Measurements from ENCODE around the gene RRP15. TPM values are rescaled to one million over a fixed set of nuclear protein-coding genes. Genes with fewer than 3 reads are reported as not detected.

The RRP15 gene
- total RNA-seq, 1 experiment from 2014 or later, result 38.4 TPM

DNA sequence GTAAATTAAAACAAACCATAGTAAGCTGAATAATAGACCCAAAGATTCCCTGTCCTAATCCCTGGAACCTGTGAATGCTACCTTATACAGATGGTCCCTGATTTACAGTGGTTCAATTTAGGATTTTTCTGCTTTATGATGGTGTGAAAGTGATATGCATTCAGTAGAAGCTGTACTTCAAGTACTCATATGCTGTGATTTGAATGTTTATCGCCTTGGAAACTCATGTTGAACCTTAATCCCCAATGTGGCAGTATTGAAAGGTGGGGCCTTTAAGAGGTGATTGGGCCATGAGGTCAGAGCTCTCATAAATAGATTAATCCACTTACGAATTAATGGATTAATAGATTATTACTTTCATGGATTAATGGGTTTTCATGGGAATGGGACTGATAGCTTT lies 10.6 kb upstream of the RRP15 start:
- TF ChIP-seq, protein P1, sequence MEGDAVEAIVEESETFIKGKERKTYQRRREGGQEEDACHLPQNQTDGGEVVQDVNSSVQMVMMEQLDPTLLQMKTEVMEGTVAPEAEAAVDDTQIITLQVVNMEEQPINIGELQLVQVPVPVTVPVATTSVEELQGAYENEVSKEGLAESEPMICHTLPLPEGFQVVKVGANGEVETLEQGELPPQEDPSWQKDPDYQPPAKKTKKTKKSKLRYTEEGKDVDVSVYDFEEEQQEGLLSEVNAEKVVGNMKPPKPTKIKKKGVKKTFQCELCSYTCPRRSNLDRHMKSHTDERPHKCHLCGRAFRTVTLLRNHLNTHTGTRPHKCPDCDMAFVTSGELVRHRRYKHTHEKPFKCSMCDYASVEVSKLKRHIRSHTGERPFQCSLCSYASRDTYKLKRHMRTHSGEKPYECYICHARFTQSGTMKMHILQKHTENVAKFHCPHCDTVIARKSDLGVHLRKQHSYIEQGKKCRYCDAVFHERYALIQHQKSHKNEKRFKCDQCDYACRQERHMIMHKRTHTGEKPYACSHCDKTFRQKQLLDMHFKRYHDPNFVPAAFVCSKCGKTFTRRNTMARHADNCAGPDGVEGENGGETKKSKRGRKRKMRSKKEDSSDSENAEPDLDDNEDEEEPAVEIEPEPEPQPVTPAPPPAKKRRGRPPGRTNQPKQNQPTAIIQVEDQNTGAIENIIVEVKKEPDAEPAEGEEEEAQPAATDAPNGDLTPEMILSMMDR (conservative IDR thresholded peaks at IDR 0.05; ENCODE audit: low read depth, low read length), result no peak
- no peak for TF ChIP-seq EZH2 (IDR thresholded peaks at IDR 0.05; ENCODE audit: borderline replicate concordance, low read depth, low read length, poor library complexity, severe bottlenecking)
- DNase-seq (ENCODE audit: low spot score), result no peak
- Histone ChIP-seq H3K36me3 (ENCODE audit: insufficient read depth, low read length, poor library complexity, severe bottlenecking) (no peaks in the 10 kb centered on the region), H3K27me3 (replicated peaks; ENCODE audit: insufficient read depth, low read depth, low read length, poor library complexity) (peaks cover 29% of the 10 kb centered on the region), H3K27ac (ENCODE audit: low read depth, low read length, poor library complexity, severe bottlenecking) (no peak overlapping the region), H3K9me3 (ENCODE audit: low read depth, low read length, poor library complexity, severe bottlenecking) (no peaks in the 10 kb centered on the region), H3K4me3 (ENCODE audit: low read depth, low read length, poor library complexity, severe bottlenecking) (no peak overlapping the region), H3K4me1 (ENCODE audit: insufficient read depth, low read length, poor library complexity, severe bottlenecking) (no peaks in the 10 kb centered on the region)
- POLR2A ChIA-PET (ENCODE audit: low non-redundant PET), result no interaction called here
- intact Hi-C loops (cut with micrococcal nuclease; ENCODE audit: unreplicated experiment), result no loop called here
- CTCF ChIA-PET, result no interaction called here
- no TSS peak for BruUV-seq (replicated peaks)

- H3K4me1 ChIP-seq (ENCODE audit: insufficient read depth, low read length, poor library complexity, severe bottlenecking), result no peaks in the 10 kb centered on the region
- no peak for DNase-seq (ENCODE audit: low spot score)
- H3K4me3 ChIP-seq (ENCODE audit: low read depth, low read length, poor library complexity, severe bottlenecking), result no peak overlapping the region
- TF ChIP-seq EZH2 (IDR thresholded peaks at IDR 0.05; ENCODE audit: borderline replicate concordance, low read depth, low read length, poor library complexity, severe bottlenecking), result no peak
- TF ChIP-seq, protein P1 (conservative IDR thresholded peaks at IDR 0.05; ENCODE audit: low read depth, low read length), result no peak
- H3K27me3 ChIP-seq (replicated peaks; ENCODE audit: insufficient read depth, low read depth, low read length, poor library complexity), result peaks cover 29% of the 10 kb centered on the region
- BruUV-seq (replicated peaks), result no TSS peak
- ChIA-PET CTCF (no interaction called here), POLR2A (ENCODE audit: low non-redundant PET) (no interaction called here)
- intact Hi-C loops (cut with micrococcal nuclease; ENCODE audit: unreplicated experiment), result no loop called here
- no peak overlapping the region for H3K27ac ChIP-seq (ENCODE audit: low read depth, low read length, poor library complexity, severe bottlenecking)
- H3K36me3 ChIP-seq (ENCODE audit: insufficient read depth, low read length, poor library complexity, severe bottlenecking), result no peaks in the 10 kb centered on the region
- no peaks in the 10 kb centered on the region for H3K9me3 ChIP-seq (ENCODE audit: low read depth, low read length, poor library complexity, severe bottlenecking)
These were observed 9.3 kb upstream of the RRP15 start for GRCh38 chr1:218275823-218276222.

- intact Hi-C loops (cut with micrococcal nuclease; ENCODE audit: unreplicated experiment), result no loop called here
- no peaks in the 10 kb centered on the region for H3K9me3 ChIP-seq (ENCODE audit: low read depth, low read length, poor library complexity, severe bottlenecking)
- TF ChIP-seq, protein P1 (conservative IDR thresholded peaks at IDR 0.05; ENCODE audit: low read depth, low read length), result no peak
- TF ChIP-seq EZH2 (IDR thresholded peaks at IDR 0.05; ENCODE audit: borderline replicate concordance, low read depth, low read length, poor library complexity, severe bottlenecking), result no peak
- peaks cover 5% of the 10 kb centered on the region for H3K4me1 ChIP-seq (ENCODE audit: insufficient read depth, low read length, poor library complexity, severe bottlenecking)
- H3K4me3 ChIP-seq (ENCODE audit: low read depth, low read length, poor library complexity, severe bottlenecking), result no peak overlapping the region
- H3K36me3 ChIP-seq (ENCODE audit: insufficient read depth, low read length, poor library complexity, severe bottlenecking), result no peaks in the 10 kb centered on the region
- H3K27ac ChIP-seq (ENCODE audit: low read depth, low read length, poor library complexity, severe bottlenecking), result no peak overlapping the region
- ChIA-PET POLR2A (ENCODE audit: low non-redundant PET) (no interaction called here), CTCF (no interaction called here)
- no TSS peak for BruUV-seq (replicated peaks)
- peaks cover 11% of the 10 kb centered on the region for H3K27me3 ChIP-seq (replicated peaks; ENCODE audit: insufficient read depth, low read depth, low read length, poor library complexity)
- DNase-seq (ENCODE audit: low spot score), result peak; percentile 25
These were observed 3.8 kb upstream of the RRP15 start for GRCh38 chr1:218281285-218281684.

Measured in A673 (cell line).